Cardiac fibroblast (primary cell): ENCODE data around the gene NYAP2.

Experiments
- DNase-seq, 2 donors: peaks; one replicate each; pipeline versions ENCODE4 v3.0.0 to v3.0.0-alpha.2; 2010; ENCODE audit warnings: low read depth in 2 of 2
- H3K4me3 ChIP-seq, 2 donors: replicated peaks in 1 of 2; 1 replicate in 1 of 2; 2 replicates in 1 of 2; pipeline ENCODE4 v1.5.1; 2011; ENCODE audit warnings: low read depth in 2 of 2, low read length in 2 of 2, mild to moderate bottlenecking in 2 of 2, moderate library complexity in 1 of 2
- TF ChIP-seq, protein P1 (sequence below): IDR thresholded peaks from one replicate; pipeline ENCODE4 v1.5.1; 2011; ENCODE audit warnings: low read depth, mild to moderate bottlenecking, low read length, inconsistent platforms

Gene NYAP2

DNA sequence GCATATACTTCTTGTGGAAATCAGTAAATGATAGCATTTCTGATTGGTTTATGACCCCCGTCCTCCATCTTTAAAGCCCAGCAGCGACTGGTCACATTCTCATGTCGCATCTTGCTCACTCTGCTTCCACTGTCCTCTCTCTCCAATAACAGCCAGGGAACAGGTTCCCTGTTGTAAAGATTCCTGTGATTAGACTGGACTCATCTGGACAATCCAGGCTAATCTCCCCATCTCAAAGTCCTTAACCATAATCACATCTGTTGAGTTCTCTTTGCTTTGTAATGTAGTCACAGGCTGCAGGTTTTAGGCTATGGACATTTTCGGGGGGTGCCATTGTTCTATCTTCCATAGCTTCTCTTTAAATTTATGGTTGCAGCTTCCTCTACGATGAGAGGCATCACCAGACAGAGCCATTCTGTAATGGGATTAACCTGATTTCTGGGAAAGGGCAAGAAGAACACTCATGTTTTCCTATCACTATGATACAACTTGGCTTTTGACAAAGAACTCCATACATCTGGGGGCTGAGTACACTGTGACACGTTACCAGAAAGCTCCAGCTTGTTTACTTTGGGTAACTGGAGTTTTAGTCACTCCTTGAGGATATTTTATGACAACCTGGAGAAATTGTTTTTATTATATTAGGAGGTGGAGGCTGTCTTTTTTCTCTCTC, 159.0 kb downstream of the NYAP2 start:
- TF ChIP-seq, protein P1, sequence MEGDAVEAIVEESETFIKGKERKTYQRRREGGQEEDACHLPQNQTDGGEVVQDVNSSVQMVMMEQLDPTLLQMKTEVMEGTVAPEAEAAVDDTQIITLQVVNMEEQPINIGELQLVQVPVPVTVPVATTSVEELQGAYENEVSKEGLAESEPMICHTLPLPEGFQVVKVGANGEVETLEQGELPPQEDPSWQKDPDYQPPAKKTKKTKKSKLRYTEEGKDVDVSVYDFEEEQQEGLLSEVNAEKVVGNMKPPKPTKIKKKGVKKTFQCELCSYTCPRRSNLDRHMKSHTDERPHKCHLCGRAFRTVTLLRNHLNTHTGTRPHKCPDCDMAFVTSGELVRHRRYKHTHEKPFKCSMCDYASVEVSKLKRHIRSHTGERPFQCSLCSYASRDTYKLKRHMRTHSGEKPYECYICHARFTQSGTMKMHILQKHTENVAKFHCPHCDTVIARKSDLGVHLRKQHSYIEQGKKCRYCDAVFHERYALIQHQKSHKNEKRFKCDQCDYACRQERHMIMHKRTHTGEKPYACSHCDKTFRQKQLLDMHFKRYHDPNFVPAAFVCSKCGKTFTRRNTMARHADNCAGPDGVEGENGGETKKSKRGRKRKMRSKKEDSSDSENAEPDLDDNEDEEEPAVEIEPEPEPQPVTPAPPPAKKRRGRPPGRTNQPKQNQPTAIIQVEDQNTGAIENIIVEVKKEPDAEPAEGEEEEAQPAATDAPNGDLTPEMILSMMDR: no peak
- H3K4me3 ChIP-seq: no peak overlapping the region
- no peak for DNase-seq

DNA sequence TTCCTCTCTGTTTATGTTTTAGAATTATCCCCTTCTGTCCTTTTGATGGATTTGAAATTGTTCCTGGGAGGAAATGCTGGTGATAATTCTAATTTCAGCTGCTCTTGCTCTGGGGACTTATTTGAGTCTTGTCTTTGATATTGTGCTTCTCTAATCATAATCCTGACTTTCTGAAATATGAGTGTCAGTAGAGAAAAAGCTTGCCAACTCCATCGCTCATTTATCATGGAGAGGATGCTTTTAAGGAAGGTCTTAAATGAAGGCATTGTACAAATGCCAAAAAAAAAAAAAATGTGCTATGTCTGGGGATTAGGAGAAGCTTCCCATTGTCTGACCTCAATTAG, 159.5 kb downstream of the NYAP2 start:
- DNase-seq: no peak
- TF ChIP-seq, protein P1: no peak
- H3K4me3 ChIP-seq: no peak overlapping the region

DNA sequence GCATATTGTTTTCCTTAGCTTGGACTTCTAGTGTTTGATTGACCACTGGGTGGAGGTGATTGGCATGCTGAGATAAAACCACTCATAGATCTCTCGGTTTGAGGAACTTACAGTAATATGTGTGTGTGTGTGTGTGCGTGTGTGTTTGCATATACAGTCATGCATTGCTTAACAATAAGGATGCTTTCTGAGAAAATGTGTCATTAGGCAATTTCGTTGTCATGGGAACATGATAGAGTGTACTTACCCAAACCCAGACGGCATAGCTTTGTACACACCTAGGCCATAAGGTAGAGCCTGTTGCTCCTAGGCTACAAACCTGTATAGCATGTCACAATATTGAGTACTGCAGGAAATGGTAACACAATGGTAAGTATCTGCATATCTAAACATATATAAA, 167.3 kb downstream of the NYAP2 start:
- no peak overlapping the region for H3K4me3 ChIP-seq
- TF ChIP-seq, protein P1: no peak
- peak in 1 of 2 donors; percentile 22 for DNase-seq

DNA sequence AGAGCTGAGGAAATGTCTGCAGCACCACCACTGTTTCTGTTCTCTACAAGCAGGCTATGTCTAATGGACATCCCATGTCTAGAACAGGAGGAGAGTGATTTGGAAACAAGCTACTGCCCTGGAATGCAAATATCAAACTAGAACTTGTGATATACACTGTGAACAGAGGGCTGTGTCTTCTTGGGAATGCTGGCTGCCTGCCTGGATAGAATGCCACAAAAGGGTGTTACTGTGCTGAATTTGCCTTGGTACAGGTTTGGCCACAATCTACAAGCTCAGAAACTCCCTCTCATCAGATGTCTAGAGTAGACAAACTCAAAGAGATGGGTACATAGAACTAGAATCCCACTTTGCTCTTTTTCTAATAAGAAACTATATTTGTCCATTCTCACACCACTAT, 170.5 kb downstream of the NYAP2 start:
- TF ChIP-seq, protein P1: no peak
- no peak overlapping the region for H3K4me3 ChIP-seq
- DNase-seq: no peak

DNA sequence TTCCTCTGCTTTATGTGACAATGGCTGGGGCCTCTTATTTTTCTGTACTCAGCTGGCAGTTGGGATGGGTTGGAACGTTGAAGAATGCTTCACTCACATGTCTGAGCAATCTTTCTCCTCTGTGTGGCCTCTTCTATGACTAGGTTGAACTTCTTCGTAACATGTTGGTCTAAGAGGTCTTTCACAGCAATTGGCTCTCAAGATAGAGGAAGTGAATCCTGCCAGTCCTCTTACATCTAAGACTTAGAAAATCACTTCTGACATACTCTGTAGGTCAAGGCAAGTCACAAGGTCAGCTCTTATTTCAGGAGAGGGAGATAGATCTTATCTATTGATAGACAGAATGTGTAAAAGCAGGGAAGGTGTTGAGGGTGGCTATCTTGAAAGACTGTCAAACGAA, 174.1 kb downstream of the NYAP2 start:
- TF ChIP-seq, protein P1: no peak
- DNase-seq: no peak
- H3K4me3 ChIP-seq: no peak overlapping the region

DNA sequence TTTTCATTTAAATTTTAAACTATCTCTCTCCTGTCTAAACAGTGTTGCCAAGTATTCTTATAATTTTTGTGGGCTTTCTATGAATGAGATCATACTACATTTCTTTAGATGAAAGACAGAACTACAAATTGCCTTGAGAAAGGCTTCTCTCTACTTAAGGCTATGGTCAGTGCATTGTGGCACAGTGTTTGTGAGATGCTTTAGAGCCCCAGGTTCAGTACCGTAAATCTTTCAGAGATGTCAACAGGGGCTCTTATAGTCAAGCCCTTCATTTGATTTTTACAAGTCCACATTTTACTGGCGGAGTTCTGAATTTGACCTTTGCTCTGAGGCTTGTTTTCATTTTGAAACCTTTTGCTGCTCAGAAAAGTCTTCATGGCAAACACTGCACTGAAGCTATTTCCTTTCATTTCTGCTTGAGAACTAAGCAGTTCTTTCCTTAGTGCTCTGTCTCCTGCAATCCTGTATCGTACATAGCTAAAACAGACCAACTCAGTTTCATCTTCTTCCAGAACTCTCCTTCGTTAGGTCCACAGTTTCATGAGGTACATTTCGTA, 175.2 kb downstream of the NYAP2 start:
- TF ChIP-seq, protein P1: no peak
- DNase-seq: no peak
- no peak overlapping the region for H3K4me3 ChIP-seq

DNA sequence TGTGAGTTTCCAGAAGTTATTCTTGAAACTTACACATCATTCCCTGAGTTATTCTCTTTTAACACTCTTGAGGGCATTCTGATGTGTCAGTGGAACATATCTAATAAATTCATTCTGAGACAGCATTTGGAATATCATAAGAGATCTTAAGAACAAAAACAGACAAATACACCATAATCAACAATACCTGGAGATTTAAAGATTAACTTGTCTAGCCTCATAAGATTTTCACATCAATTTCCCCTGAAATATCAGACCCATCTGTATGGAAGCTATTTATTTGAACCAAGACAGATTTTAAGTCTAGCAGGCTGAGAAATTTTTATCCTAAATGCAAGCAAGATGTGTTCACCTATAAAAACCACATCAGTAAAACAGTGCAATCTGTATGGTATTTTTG, 181.6 kb downstream of the NYAP2 start:
- no peak for DNase-seq
- TF ChIP-seq, protein P1: no peak

More for the DNA sequence above, 181.6 kb downstream of the NYAP2 start:
- H3K4me3 ChIP-seq: no peak overlapping the region
